ENCODE results near the gene IL24. TPM values are rescaled to one million over a fixed set of nuclear protein-coding genes. Genes with fewer than 3 reads are reported as not detected.

IL24 gene
- total RNA-seq, 4 donors from 2014 or later: not detected

DNA sequence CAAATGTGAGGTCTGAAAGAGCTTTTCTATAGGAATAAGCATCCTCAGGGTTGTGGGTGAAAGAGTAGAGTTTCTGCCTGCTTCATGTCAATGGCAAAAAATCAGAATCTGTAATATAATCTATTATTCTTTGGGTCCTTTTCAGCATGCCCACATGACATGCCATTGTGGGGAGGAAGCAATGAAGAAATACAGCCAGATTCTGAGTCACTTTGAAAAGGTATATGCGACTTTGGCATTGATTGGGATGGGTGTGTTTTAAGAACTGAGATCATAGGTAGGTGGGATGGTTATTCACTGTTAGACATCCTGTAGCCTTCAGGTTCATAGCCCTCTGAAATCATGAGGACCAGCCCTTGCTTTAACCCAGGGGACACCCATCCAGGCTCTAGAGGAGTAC, 30.0 kb upstream of the IL24 start:
- intact Hi-C loops (cut with DNase I; ENCODE audit: low total_unique reads): no loop called here
- Histone ChIP-seq H3K9me3 (no peaks in the 10 kb centered on the region), H3K4me3 (no peak overlapping the region), H3K4me1 (no peaks in the 10 kb centered on the region), H3K27ac (no peak overlapping the region), H3K27me3 (no peaks in the 10 kb centered on the region), H3K36me3 (no peaks in the 10 kb centered on the region)
- TF ChIP-seq, protein P1, sequence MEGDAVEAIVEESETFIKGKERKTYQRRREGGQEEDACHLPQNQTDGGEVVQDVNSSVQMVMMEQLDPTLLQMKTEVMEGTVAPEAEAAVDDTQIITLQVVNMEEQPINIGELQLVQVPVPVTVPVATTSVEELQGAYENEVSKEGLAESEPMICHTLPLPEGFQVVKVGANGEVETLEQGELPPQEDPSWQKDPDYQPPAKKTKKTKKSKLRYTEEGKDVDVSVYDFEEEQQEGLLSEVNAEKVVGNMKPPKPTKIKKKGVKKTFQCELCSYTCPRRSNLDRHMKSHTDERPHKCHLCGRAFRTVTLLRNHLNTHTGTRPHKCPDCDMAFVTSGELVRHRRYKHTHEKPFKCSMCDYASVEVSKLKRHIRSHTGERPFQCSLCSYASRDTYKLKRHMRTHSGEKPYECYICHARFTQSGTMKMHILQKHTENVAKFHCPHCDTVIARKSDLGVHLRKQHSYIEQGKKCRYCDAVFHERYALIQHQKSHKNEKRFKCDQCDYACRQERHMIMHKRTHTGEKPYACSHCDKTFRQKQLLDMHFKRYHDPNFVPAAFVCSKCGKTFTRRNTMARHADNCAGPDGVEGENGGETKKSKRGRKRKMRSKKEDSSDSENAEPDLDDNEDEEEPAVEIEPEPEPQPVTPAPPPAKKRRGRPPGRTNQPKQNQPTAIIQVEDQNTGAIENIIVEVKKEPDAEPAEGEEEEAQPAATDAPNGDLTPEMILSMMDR (IDR thresholded peaks at IDR 0.05): no peak
- TF ChIP-seq POLR2A (IDR thresholded peaks at IDR 0.05) (no peak), EP300 (IDR thresholded peaks at IDR 0.05; ENCODE audit: low read depth) (no peak), POLR2AphosphoS5 (IDR thresholded peaks at IDR 0.05) (no peak)
- 76% methylated on average over 1 of the region's 1 CpG; no CpG with 5 or more reads in 1 of the 2 donors for WGBS, 2 donors (ENCODE audit: low coverage in 1 of 2)
- in situ Hi-C loops (cut with MboI; ENCODE audit: low pct_ligation_motif_present in 1 of 4, low pct_unique_long_range_greater_than_20kb in 1 of 4, low sequenced_read_pairs in 3 of 4): no loop called here
- DNase-seq: no peak

DNA sequence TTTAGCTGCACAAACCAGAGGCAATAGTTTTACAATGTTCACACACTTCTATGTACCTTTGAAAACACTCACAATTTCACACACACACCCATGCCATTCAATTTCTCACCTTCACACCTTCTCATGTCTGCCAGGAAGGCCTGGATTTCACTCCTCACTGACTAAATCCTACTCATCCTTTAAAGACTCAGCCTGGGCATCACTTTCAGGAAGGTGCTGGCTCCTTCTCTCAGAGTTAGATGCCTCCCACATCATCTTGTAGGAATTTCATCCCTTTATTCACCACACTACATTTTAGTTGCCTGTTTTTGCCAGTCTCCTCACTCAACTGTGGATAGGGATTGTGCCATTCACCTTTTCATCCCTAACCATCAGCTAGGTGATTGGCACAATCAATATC, 29.5 kb upstream of the IL24 start:
- Histone ChIP-seq H3K36me3 (no peaks in the 10 kb centered on the region), H3K4me3 (no peak overlapping the region), H3K4me1 (no peaks in the 10 kb centered on the region), H3K27me3 (no peaks in the 10 kb centered on the region), H3K27ac (no peak overlapping the region), H3K9me3 (no peaks in the 10 kb centered on the region)
- in situ Hi-C loops (cut with MboI; ENCODE audit: low pct_ligation_motif_present in 1 of 4, low pct_unique_long_range_greater_than_20kb in 1 of 4, low sequenced_read_pairs in 3 of 4) (no loop called here), intact Hi-C loops (cut with DNase I; ENCODE audit: low total_unique reads) (no loop called here)
- no peak for TF ChIP-seq EP300 (IDR thresholded peaks at IDR 0.05; ENCODE audit: low read depth)
- no peak for TF ChIP-seq POLR2AphosphoS5 (IDR thresholded peaks at IDR 0.05)
- TF ChIP-seq, protein P1 (IDR thresholded peaks at IDR 0.05): no peak
- TF ChIP-seq POLR2A (IDR thresholded peaks at IDR 0.05): no peak
- DNase-seq: no peak

DNA sequence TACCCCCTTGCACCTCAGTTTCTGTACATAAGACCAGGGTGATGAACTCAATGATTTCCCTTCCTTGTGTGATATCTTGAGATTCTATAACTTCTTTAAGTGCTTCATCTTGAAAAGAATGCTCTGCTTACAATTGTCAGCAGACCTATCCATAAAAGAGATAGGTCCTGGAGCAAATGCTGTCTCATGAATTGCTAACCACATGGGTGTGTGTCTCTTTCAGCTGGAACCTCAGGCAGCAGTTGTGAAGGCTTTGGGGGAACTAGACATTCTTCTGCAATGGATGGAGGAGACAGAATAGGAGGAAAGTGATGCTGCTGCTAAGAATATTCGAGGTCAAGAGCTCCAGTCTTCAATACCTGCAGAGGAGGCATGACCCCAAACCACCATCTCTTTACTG, 29.0 kb upstream of the IL24 start:
- intact Hi-C loops (cut with DNase I; ENCODE audit: low total_unique reads): no loop called here
- Histone ChIP-seq H3K27me3 (no peaks in the 10 kb centered on the region), H3K27ac (no peak overlapping the region), H3K9me3 (no peaks in the 10 kb centered on the region), H3K4me1 (no peaks in the 10 kb centered on the region), H3K4me3 (no peak overlapping the region), H3K36me3 (no peaks in the 10 kb centered on the region)
- in situ Hi-C loops (cut with MboI; ENCODE audit: low pct_ligation_motif_present in 1 of 4, low pct_unique_long_range_greater_than_20kb in 1 of 4, low sequenced_read_pairs in 3 of 4): no loop called here
- no peak for DNase-seq
- 33 to 38% methylated on average over 1 of the region's 1 CpG for WGBS, 2 donors (ENCODE audit: low coverage in 1 of 2)
- TF ChIP-seq EP300 (IDR thresholded peaks at IDR 0.05; ENCODE audit: low read depth): no peak

DNA sequence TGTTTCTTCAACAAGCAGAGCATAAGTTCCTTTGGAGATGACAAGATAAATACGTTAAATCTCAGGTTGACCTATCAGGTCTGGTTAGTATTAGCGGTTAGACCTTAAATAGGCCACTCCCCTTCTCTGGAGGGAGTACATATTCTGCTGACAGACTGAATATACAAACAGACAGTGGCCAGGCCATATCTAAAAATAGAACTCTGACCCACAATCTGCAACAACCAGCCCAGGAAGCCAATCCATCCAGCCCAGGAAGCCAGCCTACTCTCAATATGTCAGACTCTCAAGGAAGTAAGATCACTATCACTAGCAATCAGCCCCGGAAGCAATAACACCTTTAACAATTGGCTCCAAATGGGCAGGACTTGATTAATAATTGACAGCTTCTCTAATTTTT, 25.1 kb upstream of the IL24 start:
- Histone ChIP-seq H3K36me3 (no peaks in the 10 kb centered on the region), H3K9me3 (peaks cover 0 to 3% of the 10 kb centered on the region in 2 donors), H3K27ac (no peak overlapping the region), H3K4me1 (no peaks in the 10 kb centered on the region), H3K27me3 (no peaks in the 10 kb centered on the region), H3K4me3 (no peak overlapping the region)
- intact Hi-C loops (cut with DNase I; ENCODE audit: low total_unique reads): no loop called here
- 74 to 89% methylated on average over 3 of the region's 3 CpGs for WGBS, 2 donors (ENCODE audit: low coverage in 1 of 2)
- in situ Hi-C loops (cut with MboI; ENCODE audit: low pct_ligation_motif_present in 1 of 4, low pct_unique_long_range_greater_than_20kb in 1 of 4, low sequenced_read_pairs in 3 of 4): no loop called here
- no peak for DNase-seq
- TF ChIP-seq POLR2AphosphoS5 (IDR thresholded peaks at IDR 0.05) (peak in 1 of 3 donors; percentile 55), EP300 (IDR thresholded peaks at IDR 0.05; ENCODE audit: low read depth) (no peak)

DNA sequence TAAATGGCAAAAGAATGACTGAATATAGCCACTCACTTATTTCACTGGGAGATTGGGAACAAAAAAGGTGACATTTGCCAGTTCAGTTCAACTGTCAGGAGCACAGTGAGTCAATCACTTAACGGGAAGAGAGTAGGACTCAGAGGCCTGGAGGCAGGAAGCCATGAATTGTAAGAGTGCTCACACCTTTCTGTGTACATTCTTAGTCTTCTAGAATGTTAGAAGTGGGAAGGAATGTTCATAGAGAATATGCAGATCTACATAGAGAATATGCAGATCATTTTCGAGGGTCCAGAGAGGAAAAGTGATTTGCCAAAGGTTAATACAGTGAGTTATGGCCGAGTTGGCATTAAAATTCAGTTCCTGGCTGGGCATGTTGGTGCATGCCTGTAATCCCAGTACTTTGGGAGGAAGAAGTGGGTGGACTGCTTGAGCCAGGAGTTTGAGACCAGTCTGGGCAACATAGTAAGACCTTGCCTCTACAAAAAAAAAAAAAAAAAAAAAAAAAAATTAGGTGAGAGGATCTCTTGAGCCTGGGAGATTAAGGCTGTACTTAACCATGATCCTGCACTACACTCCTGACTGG, 23.5 kb upstream of the IL24 start:
- peaks cover 8 to 11% of the 10 kb centered on the region in 2 donors for H3K9me3 ChIP-seq
- H3K27ac ChIP-seq: no peak overlapping the region
- no peaks in the 10 kb centered on the region for H3K27me3 ChIP-seq
- intact Hi-C loops (cut with DNase I; ENCODE audit: low total_unique reads) (no loop called here), in situ Hi-C loops (cut with MboI; ENCODE audit: low pct_ligation_motif_present in 1 of 4, low pct_unique_long_range_greater_than_20kb in 1 of 4, low sequenced_read_pairs in 3 of 4) (no loop called here)
- TF ChIP-seq EP300 (IDR thresholded peaks at IDR 0.05; ENCODE audit: low read depth) (no peak), POLR2AphosphoS5 (IDR thresholded peaks at IDR 0.05) (no peak), POLR2A (IDR thresholded peaks at IDR 0.05) (no peak)
- TF ChIP-seq, protein P1 (IDR thresholded peaks at IDR 0.05): no peak
- no peaks in the 10 kb centered on the region for H3K4me1 ChIP-seq
- H3K4me3 ChIP-seq: no peak overlapping the region
- H3K36me3 ChIP-seq: no peaks in the 10 kb centered on the region
- 83 to 88% methylated on average over 3 of the region's 3 CpGs for WGBS, 2 donors (ENCODE audit: low coverage in 1 of 2)
- DNase-seq: no peak
